ENCODE data around the gene ARHGAP18. TPM values are rescaled to one million over a fixed set of nuclear protein-coding genes. Genes with fewer than 3 reads are reported as not detected.

ARHGAP18 gene
- total RNA-seq, 1 experiment from 2014 or later, result 2.4 TPM

DNA sequence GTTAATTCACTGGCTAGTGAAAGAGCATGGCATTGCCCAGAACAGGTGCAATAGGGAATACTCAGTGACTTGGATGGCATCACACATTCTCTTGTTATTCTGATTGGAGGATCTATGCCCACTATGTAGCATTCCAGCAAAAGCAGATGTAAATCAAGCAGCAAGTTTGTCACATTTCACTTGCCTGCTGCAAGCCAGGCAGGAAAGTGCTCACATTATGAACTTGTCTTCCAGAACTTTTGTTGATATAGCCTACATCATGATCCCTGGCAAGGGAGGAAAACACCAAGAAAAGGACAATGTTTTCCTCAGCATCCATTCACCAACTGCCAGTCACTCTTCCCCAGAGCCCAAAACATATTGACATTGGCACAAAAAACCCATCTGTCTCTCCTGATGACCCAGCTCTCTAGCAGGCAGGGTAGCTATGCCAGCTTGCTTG is 77.8 kb downstream of the ARHGAP18 start:
- H3K14ac ChIP-seq (ENCODE audit: insufficient read depth, low read length), result no peak overlapping the region
- H3K79me2 ChIP-seq (ENCODE audit: insufficient read depth, low read length), result no peaks in the 10 kb centered on the region
- H3K9me3 ChIP-seq (ENCODE audit: control insufficient read depth, low read depth, low read length), result no peaks in the 10 kb centered on the region
- no peak for DNase-seq
- Mint-ChIP-seq H3K36me3 (ENCODE audit: insufficient read depth in 1 of 3, low read depth in 3 of 3) (peaks cover 0 to 2% (median 0%) of the 10 kb centered on the region in 3 experiments; a peak in 1 of 7 replicates), H3K27ac (no peak overlapping the region), H3K4me1 (0 out of 4 replicates have a peak, but pooled peaks cover 0 to 2% of the 10 kb centered on the region in 2 experiments), H3K4me3 (no peak overlapping the region), H3K9me3 (no peaks in the 10 kb centered on the region), H3K27me3 (ENCODE audit: low read depth) (no peaks in the 10 kb centered on the region)
- H3K4me1 ChIP-seq (ENCODE audit: insufficient read depth, low read length), result no peaks in the 10 kb centered on the region
- H3K18ac ChIP-seq (ENCODE audit: insufficient read length, low read depth, low read length), result no peak overlapping the region
- no peak overlapping the region for H3K4ac ChIP-seq (ENCODE audit: low read depth, low read length)
- no peak overlapping the region for H2BK15ac ChIP-seq (ENCODE audit: low read depth, low read length)
- H2BK5ac ChIP-seq (ENCODE audit: insufficient read length, low read length), result no peak overlapping the region
- H3K9ac ChIP-seq (ENCODE audit: extremely low read depth, insufficient read length, low read length), result no peak overlapping the region
- no peak overlapping the region for H2BK12ac ChIP-seq (ENCODE audit: insufficient read length, low read depth, low read length)
- H3K27ac ChIP-seq (ENCODE audit: insufficient read length, low read depth, low read length), result no peak overlapping the region
- no peak overlapping the region for H2AK5ac ChIP-seq (ENCODE audit: insufficient read length, low read length)
- H4K8ac ChIP-seq (replicated peaks; ENCODE audit: insufficient read length, low read depth, low read length), result no peak overlapping the region
- no peak overlapping the region for H2BK120ac ChIP-seq (ENCODE audit: low read depth, low read length, poor library complexity, severe bottlenecking)
- no peak overlapping the region for H3K23ac ChIP-seq (ENCODE audit: insufficient read length, low read depth, low read length)
- no peak overlapping the region for H4K91ac ChIP-seq (ENCODE audit: insufficient read length, low read depth, low read length)
- TF ChIP-seq, protein P1, sequence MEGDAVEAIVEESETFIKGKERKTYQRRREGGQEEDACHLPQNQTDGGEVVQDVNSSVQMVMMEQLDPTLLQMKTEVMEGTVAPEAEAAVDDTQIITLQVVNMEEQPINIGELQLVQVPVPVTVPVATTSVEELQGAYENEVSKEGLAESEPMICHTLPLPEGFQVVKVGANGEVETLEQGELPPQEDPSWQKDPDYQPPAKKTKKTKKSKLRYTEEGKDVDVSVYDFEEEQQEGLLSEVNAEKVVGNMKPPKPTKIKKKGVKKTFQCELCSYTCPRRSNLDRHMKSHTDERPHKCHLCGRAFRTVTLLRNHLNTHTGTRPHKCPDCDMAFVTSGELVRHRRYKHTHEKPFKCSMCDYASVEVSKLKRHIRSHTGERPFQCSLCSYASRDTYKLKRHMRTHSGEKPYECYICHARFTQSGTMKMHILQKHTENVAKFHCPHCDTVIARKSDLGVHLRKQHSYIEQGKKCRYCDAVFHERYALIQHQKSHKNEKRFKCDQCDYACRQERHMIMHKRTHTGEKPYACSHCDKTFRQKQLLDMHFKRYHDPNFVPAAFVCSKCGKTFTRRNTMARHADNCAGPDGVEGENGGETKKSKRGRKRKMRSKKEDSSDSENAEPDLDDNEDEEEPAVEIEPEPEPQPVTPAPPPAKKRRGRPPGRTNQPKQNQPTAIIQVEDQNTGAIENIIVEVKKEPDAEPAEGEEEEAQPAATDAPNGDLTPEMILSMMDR (conservative IDR thresholded peaks at IDR 0.05), result no peak
- no peak overlapping the region for H2BK20ac ChIP-seq (ENCODE audit: low read depth, low read length, poor library complexity, severe bottlenecking)
- no peak overlapping the region for H3K4me2 ChIP-seq (ENCODE audit: insufficient read depth, insufficient read length, low read length)
- H3K56ac ChIP-seq (ENCODE audit: insufficient read length, low read depth, low read length), result no peak overlapping the region
- no peaks in the 10 kb centered on the region for H3K27me3 ChIP-seq (ENCODE audit: insufficient read depth, low read length)
- no peaks in the 10 kb centered on the region for H3K23me2 ChIP-seq (ENCODE audit: insufficient read length, low read depth, low read length, poor library complexity, severe bottlenecking)
- H3K79me1 ChIP-seq (ENCODE audit: insufficient read depth, low read depth, low read length, poor library complexity, severe bottlenecking), result no peaks in the 10 kb centered on the region
- no peak overlapping the region for H2AFZ ChIP-seq (ENCODE audit: low read length)
- H4K5ac ChIP-seq (ENCODE audit: insufficient read length, low read depth, low read length), result no peak overlapping the region
- H3T11ph ChIP-seq (ENCODE audit: low read length), result no peak overlapping the region
- no peaks in the 10 kb centered on the region for H4K20me1 ChIP-seq (ENCODE audit: control insufficient read depth, insufficient read depth, insufficient read length)
